WTC11 (cell line): ENCODE measurements around the gene CLNK. TPM values are rescaled to one million over a fixed set of nuclear protein-coding genes. Genes with fewer than 3 reads are reported as not detected.

Experiments used
- ATAC-seq: fragments of 200-7000 bp; cut with Tn5 transposase; 2 replicates; pipeline ENCODE4 v1.10.0; 2021; ENCODE audit warnings: mild to moderate bottlenecking, moderate library complexity
- CTCF ChIA-PET: fragments of 300-600 bp; sonication (Branson Sonifier 250); formaldehyde crosslinking; loops from one replicate; lab custom pipeline; 2021; ENCODE audit warnings: antibody characterized with exemption; lab: Charles Lee
- POLR2A ChIA-PET: fragments of 350-600 bp; sonication (Branson Sonifier 250); formaldehyde crosslinking; loops from one replicate; lab custom pipeline; 2021; ENCODE audit warnings: antibody characterized with exemption; lab: Charles Lee
- DNase-seq: peaks from one replicate; pipeline ENCODE4 v3.0.0; 2021; ENCODE audit warnings: low spot score
- H3K27ac Mint-ChIP-seq: 2 replicates; pipeline ENCODE4 v1.8.0; 2021; ENCODE audit warnings: mixed read lengths
- H3K27me3 Mint-ChIP-seq: 2 replicates; pipeline ENCODE4 v1.8.0; 2021; ENCODE audit warnings: low read depth, mild to moderate bottlenecking, moderate library complexity, mixed read lengths
- H3K36me3 Mint-ChIP-seq: 2 replicates; pipeline ENCODE4 v1.8.0; 2021; ENCODE audit warnings: mixed read lengths
- H3K4me1 Mint-ChIP-seq: 2 replicates; pipeline ENCODE4 v1.8.0; 2022; ENCODE audit warnings: mixed read lengths
- H3K4me3 Mint-ChIP-seq: 2 replicates; pipeline ENCODE4 v1.8.0; 2021; ENCODE audit warnings: mild to moderate bottlenecking, moderate library complexity, mixed read lengths
- H3K9me3 Mint-ChIP-seq: 2 replicates; pipeline ENCODE4 v1.8.0; 2021; ENCODE audit warnings: mixed read lengths
- AFF4 ChIP-seq: sonication (generic); formaldehyde crosslinking; IDR thresholded peaks from 2 replicates; pipeline ENCODE4 v1.8.1; 2023; ENCODE audit warnings: mild to moderate bottlenecking, missing genetic modification reagents, borderline replicate concordance
- AR ChIP-seq: fragments of 250-450 bp; sonication (Bioruptor Pico); IDR thresholded peaks from 2 replicates; pipeline ENCODE4 v1.9.0; 2021; ENCODE audit warnings: mild to moderate bottlenecking
- ARID4B ChIP-seq: sonication (generic); formaldehyde crosslinking; IDR thresholded peaks from 2 replicates; pipeline ENCODE4 v1.8.0; 2023; ENCODE audit warnings: missing genetic modification reagents, mild to moderate bottlenecking, borderline replicate concordance
- ELF4 ChIP-seq: sonication (generic); formaldehyde crosslinking; IDR thresholded peaks from 2 replicates; pipeline ENCODE4 v1.8.1; 2022; ENCODE audit warnings: low read depth, mild to moderate bottlenecking, moderate library complexity, missing genetic modification reagents
- ETV6 ChIP-seq: sonication (generic); formaldehyde crosslinking; IDR thresholded peaks from 2 replicates; pipeline ENCODE4 v1.8.1; 2022; ENCODE audit warnings: mild to moderate bottlenecking, missing genetic modification reagents
- JAZF1 ChIP-seq: fragments of 250-450 bp; sonication (Bioruptor Pico); IDR thresholded peaks from 2 replicates; pipeline ENCODE4 v1.9.0; 2021; ENCODE audit warnings: moderate library complexity, mild to moderate bottlenecking, inconsistent platforms
- NR3C1 ChIP-seq: sonication (generic); formaldehyde crosslinking; conservative IDR thresholded peaks from 2 replicates; pipeline ENCODE4 v1.8.1; 2023; ENCODE audit warnings: low read depth, mild to moderate bottlenecking, missing genetic modification reagents
- PREB ChIP-seq: sonication (generic); formaldehyde crosslinking; IDR thresholded peaks from 2 replicates; pipeline ENCODE4 v1.8.1; 2022; ENCODE audit warnings: mild to moderate bottlenecking, missing genetic modification reagents, moderate library complexity, borderline replicate concordance
- PRRX2 ChIP-seq: fragments of 250-450 bp; sonication (Bioruptor Pico); IDR thresholded peaks from 2 replicates; pipeline ENCODE4 v1.8.0; 2021; ENCODE audit warnings: mild to moderate bottlenecking
- ZNF263 ChIP-seq: sonication (generic); formaldehyde crosslinking; IDR thresholded peaks from 2 replicates; pipeline ENCODE4 v1.8.1; 2022; ENCODE audit warnings: low read depth, mild to moderate bottlenecking, moderate library complexity, missing genetic modification reagents
- ZNF512 ChIP-seq: sonication (generic); formaldehyde crosslinking; IDR thresholded peaks from 2 replicates; pipeline ENCODE4 v1.8.1; 2022; ENCODE audit warnings: missing genetic modification reagents, borderline replicate concordance
- ZSCAN18 ChIP-seq: fragments of 250-450 bp; sonication (Bioruptor Pico); IDR thresholded peaks from 2 replicates; pipeline ENCODE4 v2.1.2; 2022; ENCODE audit warnings: mild to moderate bottlenecking, moderate library complexity
- total RNA-seq: library from RNA; stranded (reverse); gene quantifications from 3 replicates; pipeline ENCODE4 v1.2.3, GENCODE V29; 2021

Gene CLNK
- total RNA-seq, 1 experiment from 2014 or later: not detected

GRCh38 chr4:10703156-10703555 lies 18.6 kb upstream of the CLNK start:
- DNase-seq: no peak
- Mint-ChIP-seq H3K36me3 (peaks cover 30% of the 10 kb centered on the region), H3K4me3 (no peak overlapping the region), H3K9me3 (peaks cover 41% of the 10 kb centered on the region), H3K27me3 (no peaks in the 10 kb centered on the region; the same call in 1 of the 2 replicates), H3K4me1 (no peaks in the 10 kb centered on the region), H3K27ac (no peak overlapping the region)
- ChIA-PET POLR2A (no interaction called here), CTCF (no interaction called here)
- ATAC-seq: no peak
- TF ChIP-seq ARID4B (CRISPR knock-in tag) (no peak), AR (CRISPR knock-in tag) (no peak), ZNF512 (CRISPR knock-in tag) (no peak), JAZF1 (CRISPR knock-in tag) (no peak), NR3C1 (CRISPR knock-in tag) (no peak), ELF4 (CRISPR knock-in tag) (no peak), ZNF263 (CRISPR knock-in tag) (no peak), ZSCAN18 (CRISPR knock-in tag) (no peak), AFF4 (CRISPR knock-in tag) (no peak), PREB (CRISPR knock-in tag) (no peak), ETV6 (no peak), PRRX2 (CRISPR knock-in tag) (no peak)
